ENCODE data around the gene HMCN1. TPM values are rescaled to one million over a fixed set of nuclear protein-coding genes. Genes with fewer than 3 reads are reported as not detected.

HMCN1 gene
- total RNA-seq, 2 experiments from 2014 or later = under 0.01 TPM; not detected in 1

DNA sequence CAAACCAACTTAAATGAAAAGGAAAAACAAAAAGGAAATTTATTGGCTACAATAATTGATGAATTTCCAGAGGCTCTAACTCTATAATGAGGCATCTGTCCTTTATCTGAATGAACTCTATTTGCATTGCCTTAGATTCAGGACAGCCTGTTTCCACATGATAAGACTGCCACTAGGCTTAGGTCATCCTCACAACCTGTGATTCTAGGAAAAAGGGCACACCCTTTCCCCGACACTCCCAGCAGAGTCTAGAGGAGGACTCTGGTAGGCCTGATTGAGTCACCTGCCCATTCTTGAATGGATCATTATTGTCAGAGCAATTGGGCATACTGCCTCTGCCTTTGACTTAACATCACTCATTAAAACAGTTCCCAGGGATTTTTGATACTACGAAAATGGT, 378.1 kb downstream of the HMCN1 start:
- ChIA-PET POLR2A (no interaction called here), CTCF (no interaction called here)
- H3K27ac Mint-ChIP-seq = no peak overlapping the region
- H3K4me3 Mint-ChIP-seq = no peak overlapping the region
- no peaks in the 10 kb centered on the region for H3K4me1 Mint-ChIP-seq
- H3K36me3 Mint-ChIP-seq (ENCODE audit: low read depth) = no peaks in the 10 kb centered on the region
- no peaks in the 10 kb centered on the region for H3K9me3 Mint-ChIP-seq
- DNase-seq = no peak
- H3K27me3 Mint-ChIP-seq = no peaks in the 10 kb centered on the region

DNA sequence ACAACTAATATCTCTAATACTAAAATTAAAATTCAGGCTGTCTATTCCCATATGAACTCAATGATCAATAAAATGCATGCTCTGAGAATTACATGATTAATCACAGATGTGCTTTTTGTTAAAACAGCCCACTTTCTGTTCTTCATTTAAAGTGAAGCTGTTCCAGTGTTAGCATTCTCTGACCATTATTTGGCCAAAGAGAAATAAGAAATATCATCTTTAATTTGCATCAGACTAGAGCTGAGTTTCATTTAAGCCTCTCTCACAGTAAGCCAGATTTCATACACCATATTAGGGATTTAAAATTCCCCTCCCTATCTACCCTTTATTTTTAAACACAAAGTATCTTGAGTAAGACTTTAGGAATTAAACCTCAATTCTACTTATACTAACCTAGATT, 379.3 kb downstream of the HMCN1 start:
- ChIA-PET POLR2A (no interaction called here), CTCF (no interaction called here)
- Mint-ChIP-seq H3K4me1 (no peaks in the 10 kb centered on the region), H3K36me3 (ENCODE audit: low read depth) (no peaks in the 10 kb centered on the region), H3K4me3 (no peak overlapping the region), H3K9me3 (no peaks in the 10 kb centered on the region), H3K27me3 (no peaks in the 10 kb centered on the region), H3K27ac (no peak overlapping the region)
- no peak for DNase-seq

DNA sequence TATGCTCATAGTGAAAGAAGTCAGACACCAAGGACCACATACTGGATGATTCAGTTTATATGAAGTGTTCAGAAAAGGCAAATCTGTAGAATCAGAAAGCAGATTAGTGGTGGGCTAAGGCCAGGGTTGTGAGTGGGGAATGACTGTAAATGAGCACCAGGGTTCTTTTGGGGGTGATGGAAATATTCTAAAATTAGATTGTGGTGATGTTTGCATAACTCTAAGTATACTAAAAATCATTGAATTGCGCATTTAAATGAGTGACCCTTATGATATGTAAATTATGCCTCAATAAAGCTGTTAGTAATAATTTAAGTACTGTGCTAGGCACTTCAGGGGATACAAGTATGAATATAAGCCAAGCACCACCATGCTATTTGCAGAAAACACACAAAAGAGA, 384.5 kb downstream of the HMCN1 start:
- no peak overlapping the region for H3K4me3 Mint-ChIP-seq
- no peak for DNase-seq
- POLR2A ChIA-PET = no interaction called here
- no peaks in the 10 kb centered on the region for H3K36me3 Mint-ChIP-seq (ENCODE audit: low read depth)
- H3K4me1 Mint-ChIP-seq = no peaks in the 10 kb centered on the region
- no peaks in the 10 kb centered on the region for H3K27me3 Mint-ChIP-seq
- no peak overlapping the region for H3K27ac Mint-ChIP-seq
- no peaks in the 10 kb centered on the region for H3K9me3 Mint-ChIP-seq
- CTCF ChIA-PET = no interaction called here

DNA sequence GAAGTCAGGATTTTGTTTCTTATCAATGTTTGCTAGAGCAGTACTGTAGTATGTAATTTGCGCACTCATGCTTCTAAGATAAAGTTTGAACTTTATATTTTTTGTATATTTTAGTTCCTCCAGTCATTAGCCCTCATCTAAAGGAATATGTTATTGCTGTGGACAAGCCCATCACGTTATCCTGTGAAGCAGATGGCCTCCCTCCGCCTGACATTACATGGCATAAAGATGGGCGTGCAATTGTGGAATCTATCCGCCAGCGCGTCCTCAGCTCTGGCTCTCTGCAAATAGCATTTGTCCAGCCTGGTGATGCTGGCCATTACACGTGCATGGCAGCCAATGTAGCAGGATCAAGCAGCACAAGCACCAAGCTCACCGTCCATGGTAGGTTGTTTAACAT, 388.6 kb downstream of the HMCN1 start:
- Mint-ChIP-seq H3K4me3 (no peak overlapping the region), H3K4me1 (no peaks in the 10 kb centered on the region), H3K9me3 (no peaks in the 10 kb centered on the region), H3K27me3 (no peaks in the 10 kb centered on the region), H3K27ac (no peak overlapping the region), H3K36me3 (ENCODE audit: low read depth) (no peaks in the 10 kb centered on the region)
- ChIA-PET POLR2A (no interaction called here), CTCF (no interaction called here)
- DNase-seq = no peak

DNA sequence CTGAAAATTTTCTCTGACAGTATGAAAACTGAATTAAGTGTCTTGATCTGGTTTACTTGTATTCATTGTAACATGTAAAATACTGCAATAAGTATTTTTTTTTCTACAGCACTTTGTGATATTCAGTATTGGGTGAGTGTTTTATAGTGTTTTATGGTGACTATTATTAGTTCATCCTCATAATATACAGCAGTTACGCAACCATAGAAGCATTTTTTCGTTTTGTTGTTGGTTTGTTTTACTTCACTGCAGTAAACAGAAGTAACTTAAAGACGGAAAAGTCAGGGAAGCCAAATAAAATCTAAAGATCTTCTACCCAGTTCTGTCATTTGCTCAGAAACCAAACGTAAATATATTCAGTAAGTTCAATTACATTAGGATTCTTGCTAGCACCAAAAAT, 390.8 kb downstream of the HMCN1 start:
- Mint-ChIP-seq H3K4me3 (no peak overlapping the region), H3K27ac (no peak overlapping the region), H3K27me3 (peaks cover 3% of the 10 kb centered on the region), H3K4me1 (no peaks in the 10 kb centered on the region), H3K36me3 (ENCODE audit: low read depth) (no peaks in the 10 kb centered on the region), H3K9me3 (no peaks in the 10 kb centered on the region)
- no peak for DNase-seq
- ChIA-PET POLR2A (no interaction called here), CTCF (no interaction called here)

DNA sequence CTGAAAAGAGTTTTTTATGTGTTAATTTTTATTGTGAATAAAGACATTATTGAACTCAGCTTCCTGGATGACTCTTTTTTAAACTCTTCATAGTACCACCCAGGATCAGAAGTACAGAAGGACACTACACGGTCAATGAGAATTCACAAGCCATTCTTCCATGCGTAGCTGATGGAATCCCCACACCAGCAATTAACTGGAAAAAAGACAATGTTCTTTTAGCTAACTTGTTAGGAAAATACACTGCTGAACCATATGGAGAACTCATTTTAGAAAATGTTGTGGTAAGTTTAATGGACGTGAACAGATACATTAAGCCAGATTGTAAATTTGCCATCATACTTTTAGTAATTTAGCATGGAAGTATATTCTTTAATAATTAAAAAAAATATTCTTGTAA, 391.3 kb downstream of the HMCN1 start:
- Mint-ChIP-seq H3K9me3 (no peaks in the 10 kb centered on the region), H3K4me1 (no peaks in the 10 kb centered on the region)
- POLR2A ChIA-PET = no interaction called here

DNA sequence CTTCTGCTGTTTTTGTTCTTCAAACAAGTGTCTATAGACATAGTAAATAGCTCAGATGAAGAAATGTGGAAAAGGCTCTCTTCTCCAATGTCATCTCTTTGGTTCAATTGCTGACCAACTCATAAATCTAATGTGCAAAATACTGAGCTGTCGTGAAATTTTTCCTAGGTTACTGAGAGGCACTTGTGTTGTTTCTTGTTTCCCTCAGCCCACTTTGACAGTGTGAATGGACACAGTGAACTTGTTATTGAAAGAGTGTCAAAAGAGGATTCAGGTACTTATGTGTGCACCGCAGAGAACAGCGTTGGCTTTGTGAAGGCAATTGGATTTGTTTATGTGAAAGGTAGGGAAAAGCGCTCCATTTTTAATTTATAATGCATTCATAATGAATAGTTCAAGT, 395.6 kb downstream of the HMCN1 start:
- H3K36me3 Mint-ChIP-seq (ENCODE audit: low read depth) = no peaks in the 10 kb centered on the region
- CTCF ChIA-PET = no interaction called here

More for the DNA sequence above, 391.3 kb downstream of the HMCN1 start:
- H3K4me3 Mint-ChIP-seq = no peak overlapping the region
- DNase-seq = no peak
- CTCF ChIA-PET = no interaction called here
- peaks cover 3% of the 10 kb centered on the region for H3K27me3 Mint-ChIP-seq
- no peaks in the 10 kb centered on the region for H3K36me3 Mint-ChIP-seq (ENCODE audit: low read depth)
- no peak overlapping the region for H3K27ac Mint-ChIP-seq

DNA sequence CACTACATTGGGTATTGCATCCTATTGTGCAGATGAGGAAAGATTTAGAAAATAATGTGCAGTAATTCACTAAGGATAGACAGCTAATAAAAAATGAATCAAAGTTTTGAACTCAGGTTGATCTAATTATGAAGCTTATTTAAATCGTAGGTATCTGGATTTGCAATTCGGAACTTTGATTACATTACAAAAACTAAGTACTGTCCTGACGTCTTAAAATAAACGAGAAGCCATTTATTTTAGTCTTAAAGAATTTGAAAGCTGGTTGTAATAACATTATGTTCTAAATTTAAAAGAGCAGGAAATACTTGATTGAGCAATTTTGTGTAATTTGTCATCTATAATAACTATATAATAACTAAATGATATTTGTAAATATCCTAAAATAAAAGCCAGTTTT, 404.9 kb downstream of the HMCN1 start:
- no peak overlapping the region for H3K4me3 Mint-ChIP-seq
- no peak for DNase-seq
- CTCF ChIA-PET = no interaction called here
- no peaks in the 10 kb centered on the region for H3K27me3 Mint-ChIP-seq
- POLR2A ChIA-PET = no interaction called here
- no peak overlapping the region for H3K27ac Mint-ChIP-seq
- no peaks in the 10 kb centered on the region for H3K36me3 Mint-ChIP-seq (ENCODE audit: low read depth)
- H3K4me1 Mint-ChIP-seq = no peaks in the 10 kb centered on the region
- H3K9me3 Mint-ChIP-seq = no peaks in the 10 kb centered on the region

More for the DNA sequence above, 395.6 kb downstream of the HMCN1 start:
- no peak overlapping the region for H3K27ac Mint-ChIP-seq
- DNase-seq = no peak
- H3K4me1 Mint-ChIP-seq = no peaks in the 10 kb centered on the region
- H3K27me3 Mint-ChIP-seq = peaks cover 3% of the 10 kb centered on the region
- POLR2A ChIA-PET = no interaction called here
- no peak overlapping the region for H3K4me3 Mint-ChIP-seq
- no peaks in the 10 kb centered on the region for H3K9me3 Mint-ChIP-seq

DNA sequence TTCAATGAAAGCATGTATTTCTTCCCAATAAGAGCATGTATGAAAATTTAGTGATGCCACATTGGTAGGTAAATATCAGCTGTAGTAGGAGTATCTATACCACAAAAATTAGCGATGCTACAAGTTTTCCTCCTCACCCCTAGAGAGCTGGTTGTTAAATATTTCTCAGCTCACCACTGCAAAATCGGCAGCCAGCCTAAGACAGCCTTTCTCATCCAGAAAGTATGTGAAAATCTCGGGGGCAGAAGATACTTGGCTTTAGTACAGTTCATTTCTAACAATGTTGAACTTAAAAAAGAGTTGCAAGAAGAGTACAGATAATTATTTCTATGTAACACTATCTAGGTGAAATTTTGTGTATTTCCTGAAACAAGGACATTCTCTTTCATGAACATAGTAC, 405.5 kb downstream of the HMCN1 start:
- ChIA-PET POLR2A (no interaction called here), CTCF (no interaction called here)
- H3K4me1 Mint-ChIP-seq = no peaks in the 10 kb centered on the region
- no peaks in the 10 kb centered on the region for H3K27me3 Mint-ChIP-seq
- H3K9me3 Mint-ChIP-seq = no peaks in the 10 kb centered on the region
- no peaks in the 10 kb centered on the region for H3K36me3 Mint-ChIP-seq (ENCODE audit: low read depth)
- H3K27ac Mint-ChIP-seq = no peak overlapping the region
- H3K4me3 Mint-ChIP-seq = no peak overlapping the region
- DNase-seq = no peak

DNA sequence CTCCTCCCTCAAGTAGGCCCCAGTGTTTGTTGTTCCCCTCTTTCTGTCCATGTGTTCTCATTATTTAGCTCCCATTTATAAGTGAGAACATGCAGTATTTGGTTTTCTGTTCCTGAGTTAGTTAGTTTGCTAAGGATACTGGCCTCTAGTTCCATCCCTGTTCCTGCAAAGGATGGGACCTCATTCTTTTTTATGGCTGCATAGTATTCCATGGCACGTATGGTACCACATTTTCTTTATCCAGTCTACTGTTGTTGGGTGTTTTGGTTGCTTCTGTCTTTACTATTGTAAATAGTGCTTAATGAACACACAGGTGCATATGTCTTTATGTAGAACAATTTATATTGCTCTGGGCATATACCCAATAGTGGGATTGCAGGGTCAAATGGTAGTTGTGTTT, 408.0 kb downstream of the HMCN1 start:
- Mint-ChIP-seq H3K9me3 (no peaks in the 10 kb centered on the region), H3K27ac (no peak overlapping the region), H3K4me1 (no peaks in the 10 kb centered on the region), H3K4me3 (no peak overlapping the region), H3K27me3 (no peaks in the 10 kb centered on the region), H3K36me3 (ENCODE audit: low read depth) (no peaks in the 10 kb centered on the region)
- ChIA-PET POLR2A (no interaction called here), CTCF (no interaction called here)
- DNase-seq = no peak

DNA sequence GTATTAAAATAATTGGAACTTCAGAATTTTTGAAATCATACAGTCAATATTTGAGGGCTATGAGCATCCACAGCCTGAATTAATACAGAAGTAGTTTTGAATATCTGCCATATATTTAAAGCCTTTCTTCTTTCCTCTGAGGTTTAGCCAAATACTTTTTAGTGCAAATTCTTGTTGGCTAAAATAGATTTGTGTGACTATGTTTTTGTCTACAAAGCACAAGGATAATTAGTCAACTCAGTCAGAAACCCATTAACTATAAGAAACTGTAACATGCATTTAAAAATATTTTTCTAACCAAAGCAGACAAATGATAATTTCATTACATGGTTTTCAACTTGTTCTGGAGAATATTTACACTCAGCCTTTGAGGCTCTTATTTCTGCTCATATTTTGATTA, 408.7 kb downstream of the HMCN1 start:
- Mint-ChIP-seq H3K27ac (no peak overlapping the region), H3K36me3 (ENCODE audit: low read depth) (no peaks in the 10 kb centered on the region), H3K9me3 (no peaks in the 10 kb centered on the region), H3K4me1 (no peaks in the 10 kb centered on the region), H3K27me3 (no peaks in the 10 kb centered on the region), H3K4me3 (no peak overlapping the region)
- CTCF ChIA-PET = no interaction called here
- no peak for DNase-seq
- POLR2A ChIA-PET = no interaction called here

DNA sequence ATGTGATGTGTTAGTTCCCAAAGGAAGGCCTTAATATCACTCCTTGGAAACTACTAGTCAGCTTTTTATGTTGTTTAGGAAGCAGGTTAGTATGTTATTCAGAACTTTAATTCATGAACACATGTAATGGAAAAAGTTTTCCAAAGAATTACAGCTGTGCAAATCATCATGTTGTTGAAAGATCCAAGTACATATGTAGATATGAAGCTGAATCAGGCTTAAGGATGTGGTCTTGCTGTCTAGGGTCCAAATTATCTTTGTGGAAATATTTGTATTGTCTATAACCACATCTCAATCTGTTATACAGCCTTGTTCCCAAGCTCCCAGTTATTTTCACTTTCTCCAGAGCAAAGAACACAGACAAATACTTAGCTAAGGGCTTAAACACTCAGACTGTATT, 409.3 kb downstream of the HMCN1 start:
- H3K9me3 Mint-ChIP-seq = no peaks in the 10 kb centered on the region
- H3K4me3 Mint-ChIP-seq = no peak overlapping the region
- no peak overlapping the region for H3K27ac Mint-ChIP-seq
- H3K4me1 Mint-ChIP-seq = no peaks in the 10 kb centered on the region
- H3K27me3 Mint-ChIP-seq = no peaks in the 10 kb centered on the region
- H3K36me3 Mint-ChIP-seq (ENCODE audit: low read depth) = no peaks in the 10 kb centered on the region
- DNase-seq = no peak
- POLR2A ChIA-PET = no interaction called here
- CTCF ChIA-PET = no interaction called here

DNA sequence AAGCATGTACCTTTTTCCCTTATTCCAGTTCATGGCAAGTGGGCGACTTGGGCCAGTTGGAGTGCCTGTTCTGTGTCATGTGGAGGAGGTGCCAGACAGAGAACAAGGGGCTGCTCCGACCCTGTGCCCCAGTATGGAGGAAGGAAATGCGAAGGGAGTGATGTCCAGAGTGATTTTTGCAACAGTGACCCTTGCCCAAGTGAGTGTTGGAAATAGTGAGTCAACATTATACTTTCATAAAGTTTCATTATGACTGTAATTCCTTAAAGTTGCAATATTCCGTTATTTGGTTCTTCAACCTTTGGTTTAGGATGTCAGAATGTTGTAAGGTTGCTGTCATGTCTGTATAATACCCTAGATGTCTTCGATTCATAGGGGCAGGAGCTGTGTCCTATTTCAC, 410.3 kb downstream of the HMCN1 start:
- CTCF ChIA-PET = no interaction called here
- DNase-seq = no peak
- H3K4me3 Mint-ChIP-seq = no peak overlapping the region
- no peaks in the 10 kb centered on the region for H3K9me3 Mint-ChIP-seq
- H3K27ac Mint-ChIP-seq = no peak overlapping the region
- no peaks in the 10 kb centered on the region for H3K36me3 Mint-ChIP-seq (ENCODE audit: low read depth)
- no peaks in the 10 kb centered on the region for H3K4me1 Mint-ChIP-seq
- POLR2A ChIA-PET = no interaction called here
- no peaks in the 10 kb centered on the region for H3K27me3 Mint-ChIP-seq

DNA sequence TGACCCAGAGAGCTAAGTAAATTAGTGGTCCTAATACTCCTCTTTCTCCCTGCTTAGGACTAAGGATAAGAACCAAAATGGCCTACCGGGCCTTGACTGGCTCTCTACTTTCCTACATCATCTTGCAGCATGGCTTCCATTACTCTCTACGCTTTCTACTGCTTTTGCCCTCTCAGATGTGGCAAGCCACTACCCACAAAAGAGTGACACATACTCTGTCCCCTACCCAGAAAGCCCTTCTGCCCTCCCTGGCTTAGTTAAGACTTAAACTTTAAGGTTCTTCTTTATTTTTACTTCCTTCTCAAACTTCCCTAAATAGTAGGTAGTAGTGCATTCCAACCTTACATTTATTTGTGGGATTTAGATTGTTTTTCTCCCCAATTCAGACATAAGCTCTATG, 412.8 kb downstream of the HMCN1 start:
- DNase-seq = no peak
- CTCF ChIA-PET = no interaction called here
- H3K9me3 Mint-ChIP-seq = no peaks in the 10 kb centered on the region
- POLR2A ChIA-PET = no interaction called here
- no peak overlapping the region for H3K4me3 Mint-ChIP-seq
- H3K27me3 Mint-ChIP-seq = no peaks in the 10 kb centered on the region
- H3K36me3 Mint-ChIP-seq (ENCODE audit: low read depth) = no peaks in the 10 kb centered on the region
- H3K27ac Mint-ChIP-seq = no peak overlapping the region
- no peaks in the 10 kb centered on the region for H3K4me1 Mint-ChIP-seq

DNA sequence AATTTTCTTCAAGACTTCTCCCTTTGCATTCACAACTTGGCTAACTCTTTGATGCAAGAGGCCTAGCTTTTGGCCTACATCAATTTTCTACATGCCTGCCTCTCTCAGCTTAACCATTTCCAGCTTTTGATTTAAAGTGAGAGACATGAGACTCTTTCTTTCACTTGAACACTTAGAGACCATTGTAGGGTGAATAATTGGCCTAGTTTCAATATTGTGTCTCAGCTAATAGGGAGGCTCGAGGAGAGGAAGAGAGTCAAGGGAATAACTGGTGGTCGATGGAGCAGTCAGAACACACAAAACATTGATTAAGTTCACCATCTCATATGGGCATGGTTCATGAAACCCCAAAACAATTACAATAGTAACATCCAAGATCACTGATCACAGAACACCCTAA, 415.4 kb downstream of the HMCN1 start:
- H3K36me3 Mint-ChIP-seq (ENCODE audit: low read depth) = no peaks in the 10 kb centered on the region
- H3K4me3 Mint-ChIP-seq = no peak overlapping the region
- DNase-seq = no peak
- POLR2A ChIA-PET = no interaction called here
- H3K9me3 Mint-ChIP-seq = no peaks in the 10 kb centered on the region
- no peaks in the 10 kb centered on the region for H3K4me1 Mint-ChIP-seq
- no peak overlapping the region for H3K27ac Mint-ChIP-seq
- peaks cover 2% of the 10 kb centered on the region for H3K27me3 Mint-ChIP-seq
- CTCF ChIA-PET = no interaction called here
